AG09319 (cell line): ENCODE results near the gene ZCCHC10.
"Not testable (repeated sequence)": the region's sequence is repeated elsewhere in the genome, so short reads cannot be mapped to it uniquely, and the experiment has no call there.

Experiments used
- DNase-seq: peaks from one replicate; pipeline ENCODE4 v3.0.0-alpha.2; 2010; ENCODE audit warnings: low read depth; ENCODE audit errors: extremely low read depth
- TF ChIP-seq, protein P1 (sequence below): IDR thresholded peaks from 2 replicates; pipeline ENCODE4 v1.5.1; 2011; ENCODE audit warnings: low read depth, mild to moderate bottlenecking, inconsistent platforms, low read length, moderate library complexity

ZCCHC10 gene

DNA sequence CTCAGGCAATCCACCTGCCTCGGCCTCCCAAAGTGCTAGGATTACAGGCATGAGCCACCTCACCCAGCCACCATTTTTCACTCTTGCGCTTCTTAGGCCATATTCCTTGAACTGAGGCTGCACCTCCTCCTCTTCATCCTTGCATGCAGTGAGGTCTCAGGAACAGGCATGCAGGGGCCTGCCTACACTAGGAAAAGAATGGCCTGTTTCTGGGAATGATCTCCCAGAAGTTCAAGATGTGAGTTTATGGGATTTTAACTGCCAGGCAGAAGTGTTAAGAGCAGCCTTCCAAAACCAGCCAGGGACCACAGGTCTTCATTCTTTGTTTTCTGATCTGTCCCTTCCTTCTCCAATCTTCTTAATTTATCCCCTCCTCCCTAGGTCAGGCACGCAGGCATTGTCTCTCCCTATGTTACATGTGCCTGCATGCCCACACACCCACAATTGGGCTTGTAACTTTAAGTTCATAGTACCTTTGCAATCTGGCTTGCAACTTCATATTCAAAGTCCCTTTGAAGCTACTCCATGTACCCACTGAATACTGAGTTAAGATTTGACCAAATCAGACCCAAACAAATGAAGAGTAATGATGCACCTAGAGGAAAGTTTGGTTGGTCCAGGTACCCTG lies 14.9 kb upstream of the ZCCHC10 start:
- no peak for DNase-seq
- TF ChIP-seq, protein P1, sequence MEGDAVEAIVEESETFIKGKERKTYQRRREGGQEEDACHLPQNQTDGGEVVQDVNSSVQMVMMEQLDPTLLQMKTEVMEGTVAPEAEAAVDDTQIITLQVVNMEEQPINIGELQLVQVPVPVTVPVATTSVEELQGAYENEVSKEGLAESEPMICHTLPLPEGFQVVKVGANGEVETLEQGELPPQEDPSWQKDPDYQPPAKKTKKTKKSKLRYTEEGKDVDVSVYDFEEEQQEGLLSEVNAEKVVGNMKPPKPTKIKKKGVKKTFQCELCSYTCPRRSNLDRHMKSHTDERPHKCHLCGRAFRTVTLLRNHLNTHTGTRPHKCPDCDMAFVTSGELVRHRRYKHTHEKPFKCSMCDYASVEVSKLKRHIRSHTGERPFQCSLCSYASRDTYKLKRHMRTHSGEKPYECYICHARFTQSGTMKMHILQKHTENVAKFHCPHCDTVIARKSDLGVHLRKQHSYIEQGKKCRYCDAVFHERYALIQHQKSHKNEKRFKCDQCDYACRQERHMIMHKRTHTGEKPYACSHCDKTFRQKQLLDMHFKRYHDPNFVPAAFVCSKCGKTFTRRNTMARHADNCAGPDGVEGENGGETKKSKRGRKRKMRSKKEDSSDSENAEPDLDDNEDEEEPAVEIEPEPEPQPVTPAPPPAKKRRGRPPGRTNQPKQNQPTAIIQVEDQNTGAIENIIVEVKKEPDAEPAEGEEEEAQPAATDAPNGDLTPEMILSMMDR = no peak

DNA sequence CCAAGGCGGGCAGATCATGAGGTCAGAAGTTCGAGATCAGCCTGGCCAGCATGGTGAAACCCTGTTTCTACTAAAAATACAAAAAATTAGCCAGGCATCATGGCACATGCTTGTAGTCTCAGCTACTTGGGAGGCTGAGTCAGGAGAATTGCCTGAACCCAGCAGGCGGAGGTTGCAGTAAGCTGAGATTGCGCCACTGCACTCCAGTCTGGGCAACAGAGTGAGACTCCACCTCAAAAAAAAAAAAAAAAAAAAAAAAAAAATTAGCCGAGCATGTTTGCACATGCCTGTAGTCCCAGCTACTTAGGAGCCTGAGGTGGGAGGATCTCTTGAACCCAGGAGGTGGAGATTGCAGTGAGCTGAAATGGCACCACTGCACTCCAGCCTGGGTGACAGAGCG lies 10.3 kb upstream of the ZCCHC10 start:
- not testable (repeated sequence) for DNase-seq

DNA sequence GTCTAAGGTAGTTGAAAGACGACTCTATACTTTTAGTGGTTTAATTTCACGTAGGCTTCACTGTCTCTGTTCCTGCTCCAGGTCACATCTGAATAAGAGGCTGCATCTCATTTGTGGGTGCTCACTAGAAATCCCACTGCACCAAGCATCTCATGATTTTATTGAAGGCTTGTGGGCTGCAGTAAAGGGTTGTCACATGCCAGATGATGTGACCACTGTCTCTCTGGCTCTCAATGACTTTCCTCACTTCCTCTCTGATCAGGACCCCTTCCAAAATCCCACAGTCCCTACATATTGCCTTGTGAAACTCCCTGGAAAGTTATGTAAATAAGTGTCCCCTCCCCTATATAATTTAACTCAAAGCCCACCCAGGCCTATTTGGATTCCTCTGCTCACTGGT lies 8.9 kb upstream of the ZCCHC10 start:
- no peak for DNase-seq
- TF ChIP-seq, protein P1 = no peak

DNA sequence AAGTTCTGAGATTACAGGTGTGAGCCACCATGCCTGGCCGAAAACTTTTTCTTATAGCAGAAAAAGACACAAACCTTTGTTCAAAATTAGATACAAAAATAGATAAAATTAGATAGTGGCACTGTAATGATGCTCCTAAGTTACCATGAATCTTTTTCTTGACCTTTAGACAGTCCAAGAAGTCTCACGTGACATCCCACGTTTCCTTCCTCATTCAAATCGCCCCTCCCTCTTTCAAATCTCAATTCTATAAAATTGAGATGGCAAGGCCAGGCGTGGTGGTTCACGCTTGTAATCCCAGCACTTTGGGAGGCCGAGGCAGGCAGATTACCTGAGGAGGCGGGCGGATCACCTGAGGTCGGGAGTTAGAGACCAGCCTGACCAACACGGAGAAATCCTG lies 7.7 kb upstream of the ZCCHC10 start:
- TF ChIP-seq, protein P1 = no peak
- DNase-seq = no peak

DNA sequence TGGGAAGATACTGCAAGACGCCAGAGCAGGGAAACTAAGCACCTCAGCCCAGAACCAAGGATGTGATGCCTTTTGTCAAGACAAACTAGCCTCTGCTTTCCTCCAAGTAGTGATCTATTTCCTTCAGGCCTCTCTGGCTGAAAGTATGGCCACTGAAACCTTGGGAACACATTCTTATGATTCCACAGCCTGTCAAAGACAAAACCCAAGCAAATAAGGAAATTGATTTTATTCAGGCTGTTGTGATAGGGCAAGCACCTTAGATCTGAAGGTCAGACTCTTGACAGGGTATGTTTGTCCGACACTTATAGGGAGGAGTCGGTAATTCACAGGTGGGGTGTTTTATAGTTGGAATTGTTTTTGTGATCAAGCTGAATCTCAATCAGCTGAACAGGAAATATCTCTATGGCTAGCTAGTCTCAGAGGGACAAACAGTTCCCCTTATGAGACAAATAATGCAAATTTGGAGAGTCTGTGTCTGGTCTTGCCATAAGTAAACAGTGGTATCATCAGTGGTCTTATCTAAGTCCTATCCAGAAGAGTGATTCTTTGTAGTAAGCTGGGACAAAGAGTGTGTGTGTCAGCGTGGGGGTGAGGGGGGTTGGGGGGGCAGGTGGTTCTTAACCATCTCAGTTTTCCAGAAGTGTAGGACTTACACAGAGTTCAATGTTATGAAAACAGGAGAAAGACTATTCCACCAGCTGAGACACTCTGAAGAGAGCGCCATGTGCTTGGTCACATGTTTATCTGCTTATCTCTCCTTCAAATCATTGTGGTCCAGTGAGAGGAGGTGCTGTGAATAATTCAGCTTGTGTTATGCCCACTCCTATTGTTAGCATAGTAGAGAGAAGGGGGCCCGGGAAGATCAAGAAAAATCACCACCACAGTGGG lies 6.7 kb upstream of the ZCCHC10 start:
- no peak for DNase-seq
- TF ChIP-seq, protein P1 = no peak

DNA sequence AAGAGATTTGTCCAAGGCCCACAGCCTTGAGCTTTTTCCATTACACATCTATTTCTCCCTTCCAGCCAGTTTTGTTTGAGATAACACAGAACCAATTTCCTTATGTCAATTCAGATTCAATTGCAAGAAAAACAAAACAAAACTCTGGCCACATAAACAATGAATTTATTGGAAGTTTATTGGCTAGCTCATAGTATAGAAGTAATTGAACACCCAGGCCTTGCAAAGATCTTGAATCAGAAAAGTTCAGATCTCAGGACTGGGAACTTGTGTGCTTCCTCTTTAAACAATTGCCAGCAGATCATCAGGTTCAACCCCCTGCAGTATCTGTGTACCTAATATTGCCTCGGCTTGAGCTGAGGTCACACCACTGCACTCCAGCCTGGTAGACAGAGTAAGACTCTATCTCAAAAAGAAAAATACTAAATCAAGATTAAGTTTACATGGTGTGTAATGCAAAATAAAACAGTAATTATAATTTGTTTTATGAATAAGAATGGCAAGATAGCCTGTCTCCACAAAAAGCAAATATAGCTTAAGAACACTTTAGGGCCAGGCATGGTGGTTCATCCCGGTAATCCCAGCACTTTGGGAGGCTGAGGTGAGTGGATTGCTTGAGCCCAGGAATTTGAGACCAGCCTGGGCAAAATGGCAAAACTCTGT lies 4.1 kb upstream of the ZCCHC10 start:
- TF ChIP-seq, protein P1 = no peak
- no peak for DNase-seq

DNA sequence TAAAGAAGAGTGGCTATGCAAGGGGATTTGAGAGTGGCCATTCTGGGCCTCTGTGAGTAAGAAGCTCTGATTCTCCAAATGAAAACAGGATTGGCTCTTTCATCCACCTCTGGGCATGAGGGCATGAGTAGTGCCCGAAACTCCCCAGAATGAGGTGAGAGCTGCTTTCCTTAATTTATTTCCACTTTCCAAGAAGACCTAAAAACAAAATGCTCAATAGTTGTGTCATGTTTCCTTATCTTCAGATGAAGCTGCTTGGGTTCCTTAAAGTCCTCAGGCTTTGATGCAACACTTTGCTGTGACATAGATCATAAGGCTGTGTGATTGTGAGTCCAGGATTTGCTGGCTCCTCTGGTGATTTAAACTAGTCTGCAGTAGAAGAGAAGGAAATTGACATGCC lies 3.1 kb upstream of the ZCCHC10 start:
- TF ChIP-seq, protein P1 = no peak
- DNase-seq = no peak
